HG03103 (cell line): ENCODE data around the gene SAV1.
A peak's percentile ranks its signal among the peaks of the same experiment; 100 is the strongest.
"Not testable (repeated sequence)": the region's sequence is repeated elsewhere in the genome, so short reads cannot be mapped to it uniquely, and the experiment has no call there.

ENCODE experiments used
- ATAC-seq: cut with Tn5 transposase; IDR thresholded peaks from one replicate; pipeline ENCODE4 v1.9.1; 2021; ENCODE audit warnings: low read depth; ENCODE audit not compliant: unreplicated experiment

The SAV1 gene

DNA sequence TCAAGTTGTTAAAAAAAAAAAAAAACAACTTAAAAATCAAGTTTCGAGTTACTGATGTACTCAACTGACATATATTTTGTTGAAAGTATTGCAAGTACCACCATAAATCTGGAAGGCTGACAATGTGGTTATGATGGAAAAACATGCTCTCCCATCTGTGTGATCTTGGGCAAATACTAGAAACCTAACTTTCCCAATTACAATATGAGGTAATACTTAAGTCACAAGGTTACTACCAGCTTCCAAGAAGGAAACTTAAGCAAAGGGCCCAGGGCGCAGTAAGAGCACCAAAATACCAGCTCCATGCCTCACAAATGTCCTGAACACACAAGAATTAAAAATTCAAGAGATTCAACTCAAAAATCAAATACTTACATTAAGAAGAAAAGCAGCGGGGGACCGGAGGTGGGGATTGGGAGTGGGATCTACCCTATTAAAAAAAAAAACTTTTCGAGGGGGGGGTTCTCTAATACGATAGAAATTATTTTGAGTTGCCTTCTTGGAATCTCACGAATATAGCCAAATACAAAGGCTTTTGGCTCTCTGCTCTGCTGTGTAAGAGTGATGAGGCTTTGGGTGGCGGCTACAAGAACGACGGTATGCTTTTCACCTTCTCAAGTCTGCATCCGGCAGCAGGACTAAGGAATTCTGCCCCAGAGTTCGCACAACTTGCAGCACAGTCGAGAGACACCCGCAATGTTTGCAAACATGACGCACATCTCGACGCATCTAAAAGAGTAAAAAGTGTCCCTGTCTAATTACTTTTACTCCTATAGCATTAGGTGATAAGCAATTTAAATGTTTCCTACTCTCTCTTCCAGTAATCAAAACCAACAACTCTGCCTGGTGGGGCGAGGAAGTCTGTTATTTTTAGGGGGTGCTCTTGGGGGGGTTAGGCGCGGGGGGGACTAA, 1.1 kb downstream of the SAV1 start:
- ATAC-seq = no peak

DNA sequence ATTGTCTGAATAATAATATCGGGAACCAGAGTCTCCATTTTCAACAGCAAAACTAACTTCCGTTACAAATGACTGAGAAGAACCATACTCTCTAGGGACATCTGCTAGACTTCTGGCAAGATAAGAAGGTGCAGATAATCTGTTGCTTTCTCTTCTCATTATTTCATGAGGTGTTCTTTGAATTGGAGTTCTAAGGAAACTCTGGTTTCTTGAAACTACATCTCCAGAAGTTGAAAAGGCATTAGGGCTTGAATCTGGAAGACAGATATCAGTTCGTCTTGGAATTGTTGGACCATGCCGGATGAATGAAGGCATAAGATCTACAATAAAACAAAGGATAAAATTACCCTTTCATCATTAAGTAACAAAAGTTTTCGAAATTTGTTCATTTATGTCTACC, 2.8 kb downstream of the SAV1 start:
- not testable (repeated sequence) for ATAC-seq

DNA sequence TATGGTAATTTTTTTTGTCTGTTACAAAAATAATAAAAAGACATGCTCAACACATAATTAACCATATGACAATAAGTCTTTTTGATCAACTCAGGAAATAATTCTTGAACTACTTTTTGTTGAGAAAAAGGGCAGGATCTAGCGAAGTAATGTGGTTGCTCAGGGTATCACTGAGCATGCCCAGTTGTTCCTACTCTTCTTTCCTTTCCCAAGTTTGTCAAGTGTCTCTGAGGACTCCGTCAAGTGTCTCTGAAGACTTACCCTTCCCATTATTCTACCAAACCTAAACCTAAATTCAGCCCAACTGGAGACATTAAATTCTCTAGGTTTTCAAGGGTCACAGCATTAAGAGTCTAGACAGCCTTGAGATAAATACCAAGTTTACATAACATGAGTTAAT, 3.5 kb downstream of the SAV1 start:
- not testable (repeated sequence) for ATAC-seq

DNA sequence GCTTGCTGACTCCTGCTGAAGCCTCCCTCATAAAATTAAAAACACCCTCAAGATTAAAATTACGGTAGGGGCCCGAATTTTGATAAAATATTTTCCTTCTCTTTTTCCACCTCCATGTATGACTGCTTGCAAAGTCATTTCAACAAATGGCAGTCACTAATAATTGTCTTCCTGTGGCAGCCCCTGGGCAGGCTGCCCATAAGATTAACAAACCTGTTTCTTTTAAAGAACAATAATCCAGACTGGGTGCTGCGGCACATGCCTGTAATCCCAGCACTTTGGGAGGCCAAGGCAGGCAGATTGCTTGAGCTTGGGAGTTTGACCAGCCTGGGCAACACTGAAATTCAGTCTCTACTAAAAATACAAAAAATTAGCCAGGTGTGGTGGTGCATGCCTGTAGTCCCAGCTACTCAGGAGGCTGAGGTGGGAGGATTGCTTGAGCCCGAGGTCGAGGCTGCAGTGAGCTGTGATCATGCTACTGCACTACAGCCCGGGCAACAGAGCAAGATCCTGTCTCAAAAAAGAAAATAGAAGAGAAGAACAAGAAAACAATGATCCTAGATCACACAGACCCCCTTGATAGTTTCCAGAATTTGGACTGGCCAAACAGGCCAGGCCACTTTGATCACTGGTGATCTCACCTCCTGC, 8.7 kb downstream of the SAV1 start:
- no peak for ATAC-seq

DNA sequence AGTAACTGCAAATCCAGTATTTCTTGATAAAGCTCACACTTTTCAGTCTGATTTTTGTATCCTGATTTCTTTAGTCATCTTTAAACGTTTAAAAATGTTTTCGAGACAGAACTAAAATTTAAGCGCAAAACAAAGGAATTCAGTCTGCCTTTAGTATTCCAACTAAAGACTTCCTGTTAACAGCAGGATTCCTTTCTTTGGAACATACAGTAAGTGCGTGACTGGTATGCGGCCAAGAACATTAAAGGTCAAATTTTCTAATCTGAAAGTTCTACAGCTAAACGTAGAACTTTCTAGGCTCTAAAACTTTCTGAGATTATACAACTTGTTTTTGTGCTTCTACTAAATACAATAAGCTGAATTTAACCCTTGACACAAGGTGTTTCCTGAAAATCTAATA, 9.9 kb downstream of the SAV1 start:
- no peak for ATAC-seq

DNA sequence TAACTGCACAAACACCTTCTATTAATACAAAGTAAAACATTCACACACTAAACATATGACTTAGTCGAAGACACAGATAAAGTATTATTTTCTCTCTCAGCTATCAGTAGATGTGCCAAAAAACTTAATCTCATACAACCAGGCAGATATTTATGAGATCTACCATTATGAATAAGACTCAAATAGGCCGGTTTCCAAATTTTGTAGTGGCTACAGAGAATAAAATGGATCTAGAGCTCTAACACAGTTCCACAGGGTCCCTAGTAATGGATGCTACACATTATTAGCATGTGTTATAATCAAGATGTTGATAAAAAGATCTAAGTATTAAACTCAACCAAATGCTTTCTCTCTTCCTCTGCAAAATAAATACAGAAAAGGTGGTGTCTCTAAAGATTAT, 10.4 kb downstream of the SAV1 start:
- ATAC-seq = no peak

DNA sequence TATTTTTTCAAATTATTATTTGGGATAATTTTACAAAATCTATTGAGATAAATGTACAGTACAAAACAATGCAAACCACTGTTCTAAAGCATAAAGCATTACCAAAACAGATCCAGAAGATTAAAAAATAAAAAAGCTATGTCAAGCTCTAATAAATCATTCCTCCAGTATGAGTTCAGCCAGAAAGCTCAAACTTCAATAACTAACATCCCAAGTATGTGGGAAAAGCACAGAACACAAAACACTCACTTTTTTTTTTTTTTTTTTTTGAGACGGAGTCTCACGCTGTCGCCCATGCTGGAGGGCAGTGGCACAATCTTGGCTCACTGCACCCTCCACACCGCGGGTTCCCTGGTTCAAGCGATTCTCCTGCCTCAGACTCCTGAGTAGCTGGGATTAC, 11.3 kb downstream of the SAV1 start:
- ATAC-seq = no peak

DNA sequence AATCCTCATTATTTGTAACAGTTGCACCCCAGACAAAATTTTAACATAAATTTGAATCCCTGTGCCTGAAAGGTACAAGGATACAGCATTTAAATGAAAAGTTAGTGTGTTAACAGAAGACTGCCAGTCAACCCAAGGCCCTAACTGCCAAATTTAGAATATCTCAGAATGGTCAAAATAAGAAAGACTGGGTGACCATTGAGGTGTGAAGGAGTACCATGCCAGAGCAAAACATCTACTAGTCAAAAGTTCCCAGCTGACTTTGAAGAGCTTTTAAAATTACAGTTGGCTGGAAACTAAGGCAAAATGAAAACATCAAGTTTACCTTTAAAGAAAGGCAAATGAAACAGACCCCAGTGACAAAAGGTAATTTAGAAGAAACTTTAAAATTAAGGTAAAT, 18.4 kb downstream of the SAV1 start:
- no peak for ATAC-seq

DNA sequence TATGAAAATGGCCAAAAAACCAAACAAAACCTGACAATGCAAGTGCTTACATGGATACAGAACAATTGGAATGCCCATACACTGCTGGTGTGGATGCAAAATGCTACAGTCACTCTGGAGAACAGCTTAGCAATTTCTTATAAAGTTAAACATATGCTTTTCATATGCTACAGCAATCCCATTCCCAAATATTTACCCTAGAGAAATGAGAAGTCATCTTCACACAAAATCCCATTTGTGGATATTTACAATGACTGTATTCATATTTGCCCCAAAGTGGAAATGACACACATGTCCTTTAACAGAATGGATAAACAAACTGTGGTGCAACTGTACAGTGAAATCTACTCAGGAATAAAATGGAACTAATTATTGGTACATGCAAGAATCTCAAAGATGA, 20.4 kb downstream of the SAV1 start:
- ATAC-seq = no peak

DNA sequence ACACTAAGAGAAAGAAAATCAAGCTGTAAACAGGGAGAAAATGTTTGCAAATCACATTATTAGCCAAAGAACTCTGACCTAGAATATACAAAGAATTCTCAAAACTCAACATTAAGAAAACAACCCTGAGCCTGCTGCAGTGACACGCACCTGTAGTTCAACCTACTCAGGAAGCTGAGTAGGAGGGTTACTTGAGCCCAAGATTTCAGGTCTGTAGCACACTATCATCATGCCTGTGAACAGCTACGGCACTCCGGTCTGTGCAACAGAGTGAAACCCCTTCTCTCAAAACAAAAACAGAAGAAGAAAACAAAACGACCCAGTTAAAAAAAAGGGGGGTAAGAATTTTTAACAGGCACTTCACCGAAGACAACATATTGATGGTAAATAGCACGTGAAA, 20.8 kb downstream of the SAV1 start:
- ATAC-seq = peak; percentile 86

DNA sequence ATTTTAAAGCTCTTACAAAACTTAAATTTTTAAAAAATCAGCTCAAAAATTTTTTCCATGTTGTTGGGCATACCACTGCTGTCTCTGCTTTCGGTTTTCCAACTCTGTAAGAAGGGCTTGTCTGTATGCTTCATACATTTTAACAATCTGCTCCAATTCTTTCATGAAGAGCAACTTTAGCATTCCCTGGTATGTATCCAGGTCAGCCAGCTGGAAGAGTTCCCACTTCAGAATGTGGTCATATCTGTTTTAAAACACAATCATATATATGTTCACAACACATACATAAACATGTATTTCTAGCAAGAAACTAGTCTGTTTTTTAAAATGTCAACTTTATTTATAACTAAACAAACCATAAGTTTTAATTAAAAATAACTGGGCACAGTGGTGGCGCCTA, 33.0 kb downstream of the SAV1 start:
- no peak for ATAC-seq

DNA sequence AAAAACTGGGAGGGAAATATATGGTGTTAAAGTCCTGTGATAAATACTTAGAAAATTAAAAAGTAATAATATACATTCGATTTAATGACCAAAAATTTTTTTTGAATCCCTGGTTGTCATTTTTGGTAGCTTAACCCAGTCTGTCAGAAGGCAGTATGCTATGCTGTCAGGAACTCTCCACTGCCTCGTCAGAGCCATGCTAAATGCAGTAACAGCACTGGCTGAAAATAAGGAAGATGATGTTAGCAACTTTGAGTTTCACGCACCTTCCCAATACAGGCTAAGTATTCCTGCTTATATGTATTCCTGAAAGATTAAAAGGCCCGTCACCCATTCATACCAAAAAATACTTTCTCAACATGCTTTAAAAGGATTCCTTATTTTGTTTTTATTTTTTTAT, 34.2 kb downstream of the SAV1 start:
- no peak for ATAC-seq

DNA sequence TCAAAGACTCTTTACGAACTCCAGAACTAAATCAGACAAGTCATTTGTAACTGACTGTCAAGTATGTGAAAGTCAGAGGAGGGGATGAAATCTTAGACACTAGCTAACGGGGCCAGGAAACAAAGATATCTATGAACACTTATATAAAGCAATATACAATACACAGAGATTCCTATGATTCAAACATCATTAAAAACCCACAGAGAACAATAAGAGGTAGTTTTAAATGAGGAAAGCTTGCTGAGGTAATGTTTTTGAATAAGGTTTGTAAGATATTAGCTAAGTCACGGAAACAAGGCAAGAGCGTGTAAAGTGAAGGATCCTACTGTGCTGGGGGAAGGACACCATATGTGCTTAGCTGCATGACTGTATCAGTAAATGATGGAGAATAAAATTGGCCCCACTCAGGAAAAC, 36.7 kb downstream of the SAV1 start:
- no peak for ATAC-seq

DNA sequence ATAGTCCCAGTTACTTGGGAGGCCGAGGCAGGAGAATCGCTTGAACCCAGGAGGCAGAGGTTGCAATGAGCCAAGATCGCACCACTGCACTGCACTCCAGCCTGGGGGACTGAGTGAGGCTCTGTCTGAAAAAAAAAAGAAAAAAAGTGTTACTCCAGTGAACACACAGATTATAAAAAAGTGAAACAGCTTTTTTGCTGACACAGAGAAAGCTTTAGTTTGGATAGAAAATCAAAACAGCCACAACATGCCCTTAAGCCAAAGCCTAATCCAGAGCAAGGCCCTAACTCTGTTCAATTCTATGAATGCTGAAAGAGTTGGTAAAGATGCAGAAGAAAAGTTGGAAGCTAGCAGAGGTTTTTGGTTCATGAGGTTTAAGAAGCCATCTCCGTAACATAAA, 43.2 kb downstream of the SAV1 start:
- not testable (repeated sequence) for ATAC-seq

DNA sequence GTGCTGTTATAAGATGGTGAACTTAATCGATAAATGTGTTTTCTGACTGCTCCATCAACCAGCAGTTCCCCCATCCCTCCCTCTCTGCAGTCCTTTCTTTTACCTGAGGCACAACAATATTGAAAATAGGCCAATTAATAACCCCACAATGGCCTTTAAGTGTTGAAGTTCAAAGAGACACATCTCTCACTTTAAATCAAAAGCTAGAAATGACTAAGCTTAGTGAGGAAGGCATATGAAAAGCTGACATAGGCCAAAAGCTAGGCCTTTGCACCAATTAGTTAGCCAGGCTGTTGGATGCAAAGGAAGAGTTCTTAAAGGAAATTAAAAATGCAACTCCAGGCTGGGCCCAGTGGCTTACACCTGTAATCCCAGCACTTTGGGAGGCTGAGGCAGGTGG, 43.7 kb downstream of the SAV1 start:
- no peak for ATAC-seq

DNA sequence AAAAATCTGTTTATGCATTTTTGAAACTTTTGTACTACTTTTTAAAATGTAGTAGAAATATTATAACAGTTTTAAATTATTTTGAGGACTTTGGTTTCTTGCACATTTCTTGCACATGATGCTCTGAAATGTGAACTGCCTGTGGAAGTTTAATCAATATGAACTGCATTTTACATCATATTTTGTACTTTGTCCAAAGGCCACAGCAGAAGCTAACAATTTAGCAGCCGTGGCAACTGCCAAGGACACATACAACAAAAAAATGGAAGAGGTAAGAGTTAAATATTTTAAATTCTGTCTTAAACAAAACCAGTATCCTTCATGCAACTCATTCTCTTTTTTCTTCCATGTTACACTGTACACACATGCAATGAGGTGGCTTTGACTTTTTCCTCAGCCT, 45.1 kb downstream of the SAV1 start:
- ATAC-seq = no peak

DNA sequence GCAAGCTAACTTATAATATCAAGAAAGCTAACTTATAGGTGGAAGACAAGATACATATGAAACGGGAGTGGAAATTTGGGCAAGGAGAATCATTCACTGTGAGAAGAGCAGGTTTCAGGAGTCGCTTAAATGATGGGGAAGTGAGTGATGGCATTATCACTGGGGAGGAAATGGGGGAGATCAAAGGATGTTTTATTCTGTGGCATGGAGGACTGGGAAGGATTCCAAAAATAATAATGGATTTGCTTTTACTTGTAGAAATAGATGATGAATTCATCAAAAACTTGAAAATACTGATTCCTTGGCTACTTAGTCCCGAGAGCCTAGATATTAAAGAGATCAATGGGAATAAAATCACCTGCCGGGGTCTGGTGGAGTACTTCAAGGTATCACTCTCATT, 47.8 kb downstream of the SAV1 start:
- no peak for ATAC-seq

DNA sequence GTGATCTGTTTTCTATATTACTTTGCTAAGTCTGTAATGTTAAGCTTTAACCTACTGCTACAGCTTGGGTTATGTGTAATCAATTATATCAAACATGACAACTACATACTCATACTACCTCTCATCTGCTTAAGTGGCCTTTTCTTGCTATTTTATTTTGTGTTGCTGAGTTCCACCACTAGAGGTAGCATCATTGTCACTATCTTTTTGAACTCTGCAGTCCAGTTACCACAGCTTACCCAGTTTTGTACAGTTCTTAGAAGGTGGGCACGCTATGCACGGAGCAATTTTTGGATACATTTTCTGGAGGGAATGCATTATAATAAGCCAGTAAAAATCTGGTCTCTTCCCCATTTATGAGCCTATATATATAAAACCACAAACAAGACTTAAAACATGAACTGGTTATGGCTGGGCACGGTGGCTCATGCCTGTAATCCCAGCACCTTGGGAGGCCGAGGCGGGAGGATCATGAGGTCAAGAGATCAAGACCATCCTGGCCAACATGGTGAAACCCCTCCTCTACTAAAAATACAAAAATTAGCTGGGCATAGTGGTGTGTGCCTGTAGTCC, 48.5 kb downstream of the SAV1 start:
- peak; percentile 63 for ATAC-seq

DNA sequence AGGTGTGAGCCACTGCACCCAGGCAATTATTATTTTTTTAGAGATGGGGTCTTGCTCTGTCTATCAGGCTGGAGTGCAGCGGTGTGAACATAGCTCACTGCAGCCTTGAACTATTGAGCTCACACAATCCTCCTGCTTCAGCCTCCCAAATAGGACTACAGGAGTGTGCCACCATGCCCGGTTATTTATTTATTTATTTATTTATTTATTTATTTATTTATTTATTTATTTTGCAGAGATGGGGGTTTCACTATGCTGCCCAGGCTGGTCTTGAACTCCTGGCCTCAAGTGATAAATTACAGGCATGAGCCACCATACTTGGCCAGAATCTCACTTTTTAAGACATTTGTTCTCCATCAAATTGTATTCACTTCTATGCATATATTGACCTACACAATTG, 51.8 kb downstream of the SAV1 start:
- no peak for ATAC-seq

DNA sequence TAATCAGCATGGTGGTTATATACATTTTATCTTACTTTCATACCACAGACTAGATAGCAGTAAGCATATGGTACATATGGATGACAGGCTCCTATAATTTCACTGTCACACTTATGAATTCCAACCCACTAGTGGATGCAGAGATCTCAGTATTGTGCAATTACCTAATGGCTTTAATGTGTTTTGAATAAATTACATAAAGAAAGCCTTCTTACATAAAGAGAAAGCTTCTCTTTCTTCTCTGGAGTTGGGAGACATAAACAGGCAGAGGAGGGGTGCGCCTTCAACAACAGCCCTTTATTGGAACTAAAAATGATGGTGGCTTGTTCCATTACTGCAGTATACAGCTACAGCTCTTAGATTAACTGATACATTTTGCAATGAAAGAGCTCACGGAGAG, 52.6 kb downstream of the SAV1 start:
- no peak for ATAC-seq

DNA sequence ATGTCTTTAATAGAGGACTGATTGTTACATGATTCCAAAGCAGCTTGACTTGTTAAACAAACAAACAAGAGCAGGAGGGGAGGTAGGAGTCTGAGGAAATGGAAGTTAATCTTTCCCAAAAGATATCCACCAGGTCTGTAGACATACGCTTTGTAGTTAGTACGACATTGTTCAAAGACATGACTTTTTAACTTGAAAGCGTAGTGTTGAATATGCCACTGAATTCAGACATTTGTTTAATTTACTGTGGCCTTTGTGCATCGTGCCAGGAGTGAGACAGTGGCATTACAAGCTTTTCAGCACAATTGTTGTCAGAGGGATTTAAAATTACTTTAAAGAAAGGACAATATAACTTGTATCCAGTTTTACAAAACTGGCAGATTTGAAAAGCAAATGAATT, 53.0 kb downstream of the SAV1 start:
- ATAC-seq = no peak

DNA sequence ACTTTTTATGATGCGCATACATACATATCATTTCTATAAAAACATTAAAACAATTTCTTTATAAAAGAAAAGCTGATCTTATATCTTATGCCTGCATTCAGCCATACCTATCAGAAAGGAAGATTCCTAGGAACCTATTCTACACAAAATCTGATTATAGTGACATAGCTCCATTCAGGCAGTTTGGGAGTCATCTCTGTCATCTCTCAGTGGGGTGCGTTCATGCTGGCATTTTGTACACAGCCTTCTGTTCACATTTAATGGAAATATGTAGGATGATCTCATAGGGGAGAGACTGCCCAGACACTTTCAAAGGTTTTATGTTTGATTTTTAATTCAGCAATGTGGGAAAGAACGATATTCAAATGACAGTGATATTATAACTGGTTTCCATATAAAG, 55.3 kb downstream of the SAV1 start:
- ATAC-seq = no peak
